Stimulated activated naive CD8-positive, alpha-beta T cell treated with anti-CD3 and anti-CD28 coated beads, Interleukin-15, Interleukin-2, amounts not matched to agents 100 ng/mL and 50 ng/mL, for 24 hours (primary cell): Measurements from ENCODE around the gene TSC1.
"Not testable (repeated sequence)": the region's sequence is repeated elsewhere in the genome, so short reads cannot be mapped to it uniquely, and the experiment has no call there.

Experiments
- H3K27ac Mint-ChIP-seq: one replicate; pipeline ENCODE4 v1.8.0; 2021; ENCODE audit warnings: mild to moderate bottlenecking, mixed read lengths
- H3K27me3 Mint-ChIP-seq: one replicate; pipeline ENCODE4 v1.8.0; 2021; ENCODE audit warnings: mixed read lengths
- H3K36me3 Mint-ChIP-seq: one replicate; pipeline ENCODE4 v1.8.0; 2021; ENCODE audit warnings: low read depth, mixed read lengths
- H3K4me1 Mint-ChIP-seq: one replicate; pipeline ENCODE4 v1.8.0; 2021; ENCODE audit warnings: low read depth, mixed read lengths
- H3K4me3 Mint-ChIP-seq: one replicate; pipeline ENCODE4 v1.8.0; 2021; ENCODE audit warnings: mild to moderate bottlenecking, mixed read lengths
- H3K9me3 Mint-ChIP-seq: one replicate; pipeline ENCODE4 v1.8.0; 2021; ENCODE audit warnings: mixed read lengths

The TSC1 gene

GRCh38 chr9:132983491-132984201, 39.2 kb upstream of the TSC1 start:
- Mint-ChIP-seq H3K4me1 (peaks cover 2% of the 10 kb centered on the region), H3K27me3 (peaks cover 31% of the 10 kb centered on the region), H3K9me3 (no peaks in the 10 kb centered on the region), H3K27ac (no peak overlapping the region), H3K36me3 (no peaks in the 10 kb centered on the region), H3K4me3 (no peak overlapping the region)

GRCh38 chr9:132982458-132982857, 38.0 kb upstream of the TSC1 start:
- Mint-ChIP-seq H3K4me1 (peaks cover 6% of the 10 kb centered on the region), H3K27me3 (peaks cover 39% of the 10 kb centered on the region), H3K27ac (no peak overlapping the region), H3K4me3 (no peak overlapping the region), H3K36me3 (no peaks in the 10 kb centered on the region), H3K9me3 (no peaks in the 10 kb centered on the region)

GRCh38 chr9:132980157-132980556, 35.7 kb upstream of the TSC1 start:
- Mint-ChIP-seq H3K4me1 (peaks cover 6% of the 10 kb centered on the region), H3K9me3 (no peaks in the 10 kb centered on the region), H3K4me3 (no peak overlapping the region), H3K36me3 (no peaks in the 10 kb centered on the region), H3K27me3 (peaks cover 48% of the 10 kb centered on the region), H3K27ac (no peak overlapping the region)

- peaks cover 54% of the 10 kb centered on the region for H3K27me3 Mint-ChIP-seq
- peaks cover 6% of the 10 kb centered on the region for H3K4me1 Mint-ChIP-seq
- peak within 1 kb of the TSS; percentile 45 for H3K4me3 Mint-ChIP-seq
- no peaks in the 10 kb centered on the region for H3K9me3 Mint-ChIP-seq
- no peak within 1 kb of the TSS for H3K27ac Mint-ChIP-seq
- no peaks in the 10 kb centered on the region for H3K36me3 Mint-ChIP-seq
Measured at GRCh38 chr9:132978451-132979131, 34.2 kb upstream of the TSC1 start, which contains the start of gene GFI1B. Gene GFI1B, plus strand, starts transcription at chr9:132978694. Its CDS starts 7,985 bp downstream, at chr9:132986679.

- Mint-ChIP-seq H3K27ac (no peak overlapping the region), H3K4me3 (no peak overlapping the region), H3K36me3 (no peaks in the 10 kb centered on the region), H3K27me3 (peaks cover 58% of the 10 kb centered on the region), H3K4me1 (peaks cover 6% of the 10 kb centered on the region), H3K9me3 (no peaks in the 10 kb centered on the region)
Measured at GRCh38 chr9:132978112-132978450, 33.7 kb upstream of the TSC1 start.

- H3K4me1 Mint-ChIP-seq, result peaks cover 6% of the 10 kb centered on the region
- H3K36me3 Mint-ChIP-seq, result no peaks in the 10 kb centered on the region
- peaks cover 54% of the 10 kb centered on the region for H3K27me3 Mint-ChIP-seq
- H3K27ac Mint-ChIP-seq, result no peak overlapping the region
- H3K4me3 Mint-ChIP-seq, result no peak overlapping the region
- H3K9me3 Mint-ChIP-seq, result no peaks in the 10 kb centered on the region
Measured at GRCh38 chr9:132976571-132976970, 32.2 kb upstream of the TSC1 start.

GRCh38 chr9:132975961-132976360, 31.5 kb upstream of the TSC1 start:
- Mint-ChIP-seq H3K4me3 (no peak overlapping the region), H3K27ac (no peak overlapping the region), H3K9me3 (no peaks in the 10 kb centered on the region), H3K36me3 (no peaks in the 10 kb centered on the region), H3K27me3 (peaks cover 50% of the 10 kb centered on the region), H3K4me1 (peaks cover 6% of the 10 kb centered on the region)

GRCh38 chr9:132973713-132974112, 29.3 kb upstream of the TSC1 start:
- Mint-ChIP-seq H3K27me3 (peaks cover 32% of the 10 kb centered on the region), H3K27ac (no peak overlapping the region), H3K4me3 (no peak overlapping the region), H3K9me3 (no peaks in the 10 kb centered on the region), H3K4me1 (peaks cover 5% of the 10 kb centered on the region), H3K36me3 (no peaks in the 10 kb centered on the region)

GRCh38 chr9:132973166-132973565, 28.8 kb upstream of the TSC1 start:
- H3K4me3 Mint-ChIP-seq, result no peak overlapping the region
- no peak overlapping the region for H3K27ac Mint-ChIP-seq
- no peaks in the 10 kb centered on the region for H3K36me3 Mint-ChIP-seq
- H3K27me3 Mint-ChIP-seq, result peaks cover 27% of the 10 kb centered on the region
- no peaks in the 10 kb centered on the region for H3K4me1 Mint-ChIP-seq
- H3K9me3 Mint-ChIP-seq, result no peaks in the 10 kb centered on the region

GRCh38 chr9:132970324-132971062, 26.1 kb upstream of the TSC1 start:
- Mint-ChIP-seq H3K4me1 (no peaks in the 10 kb centered on the region), H3K27ac (no peak overlapping the region), H3K36me3 (no peaks in the 10 kb centered on the region), H3K27me3 (peaks cover 14% of the 10 kb centered on the region), H3K9me3 (no peaks in the 10 kb centered on the region), H3K4me3 (no peak overlapping the region)

- Mint-ChIP-seq H3K4me3 (no peak overlapping the region), H3K27me3 (peaks cover 10% of the 10 kb centered on the region), H3K27ac (no peak overlapping the region), H3K9me3 (no peaks in the 10 kb centered on the region), H3K36me3 (no peaks in the 10 kb centered on the region), H3K4me1 (no peaks in the 10 kb centered on the region)
Measured at GRCh38 chr9:132969783-132970182, 25.4 kb upstream of the TSC1 start.

- H3K9me3 Mint-ChIP-seq, H3K36me3 Mint-ChIP-seq, H3K4me1 Mint-ChIP-seq, H3K4me3 Mint-ChIP-seq, H3K27ac Mint-ChIP-seq, H3K27me3 Mint-ChIP-seq: not testable (repeated sequence)
Measured at GRCh38 chr9:132967908-132968307, 23.5 kb upstream of the TSC1 start.

GRCh38 chr9:132965478-132965877, 21.1 kb upstream of the TSC1 start:
- peaks cover 8% of the 10 kb centered on the region for H3K27me3 Mint-ChIP-seq
- no peaks in the 10 kb centered on the region for H3K4me1 Mint-ChIP-seq
- no peaks in the 10 kb centered on the region for H3K36me3 Mint-ChIP-seq
- H3K4me3 Mint-ChIP-seq, result no peak overlapping the region
- no peaks in the 10 kb centered on the region for H3K9me3 Mint-ChIP-seq
- H3K27ac Mint-ChIP-seq, result no peak overlapping the region

- Mint-ChIP-seq H3K36me3 (no peaks in the 10 kb centered on the region), H3K27ac (no peak overlapping the region), H3K27me3 (peaks cover 11% of the 10 kb centered on the region), H3K4me1 (no peaks in the 10 kb centered on the region), H3K4me3 (no peak overlapping the region), H3K9me3 (peaks cover 8% of the 10 kb centered on the region)
Measured at GRCh38 chr9:132961002-132961401, 16.6 kb upstream of the TSC1 start.

- no peak overlapping the region for H3K4me3 Mint-ChIP-seq
- H3K27ac Mint-ChIP-seq, result no peak overlapping the region
- H3K4me1 Mint-ChIP-seq, result no peaks in the 10 kb centered on the region
- peaks cover 8% of the 10 kb centered on the region for H3K9me3 Mint-ChIP-seq
- no peaks in the 10 kb centered on the region for H3K36me3 Mint-ChIP-seq
- H3K27me3 Mint-ChIP-seq, result peaks cover 11% of the 10 kb centered on the region
Measured at GRCh38 chr9:132957805-132958204, 13.4 kb upstream of the TSC1 start.
